B cell (primary cell): ENCODE measurements around the gene SRPRB. TPM values are rescaled to one million over a fixed set of nuclear protein-coding genes. Genes with fewer than 3 reads are reported as not detected.

Experiments used
- ATAC-seq: fragments of 200-7000 bp; cut with Tn5 transposase; one replicate; pipeline ENCODE4 v1.10.0; 2021; ENCODE audit warnings: low read depth, mild to moderate bottlenecking, moderate number of reproducible peaks, moderate library complexity
- CTCF ChIA-PET: fragments of 350-600 bp; sonication (Branson Sonifier 250); formaldehyde crosslinking; loops from one replicate; lab custom pipeline; 2021; ENCODE audit warnings: antibody characterized with exemption, inconsistent platforms; lab: Charles Lee
- POLR2A ChIA-PET: fragments of 350-600 bp; sonication (Branson Sonifier 250); formaldehyde crosslinking; loops from one replicate; lab custom pipeline; 2021; ENCODE audit warnings: antibody characterized with exemption; lab: Charles Lee
- DNase-seq: peaks from one replicate; pipeline ENCODE4 v3.0.0; 2013
- H2AFZ ChIP-seq: 2 replicates; pipeline ENCODE4 v1.6.1; 2012; ENCODE audit warnings: mild to moderate bottlenecking, low read depth, low read length; ENCODE audit not compliant: insufficient read depth, poor library complexity, severe bottlenecking
- H3K27ac ChIP-seq, 2 donors: 1 replicate in 1 of 2; 2 replicates in 1 of 2; pipeline ENCODE4 v1.5.1; 2012 to 2013; ENCODE audit warnings: low read length in 2 of 2, mild to moderate bottlenecking in 2 of 2, moderate library complexity in 1 of 2
- H3K27me3 ChIP-seq, 4 experiments: fragments of 200-600 bp in 1 of 4; sonication (generic) in 1 of 4; replicated peaks in 1 of 4; 1 replicate in 2 of 4; 2 replicates in 2 of 4; pipeline versions ENCODE4 v1.6.1 to v1.7.0; 2013 to 2016; ENCODE audit warnings: low read length in 3 of 4, mild to moderate bottlenecking in 2 of 4, mixed read lengths in 1 of 4, moderate library complexity in 1 of 4; ENCODE audit not compliant: insufficient read depth in 4 of 4, control insufficient read depth in 3 of 4; ENCODE audit errors: control extremely low read depth in 1 of 4
- H3K36me3 ChIP-seq, 2 experiments: replicated peaks in 1 of 2; 1 replicate in 1 of 2; 2 replicates in 1 of 2; pipeline versions ENCODE4 v1.6.1 to v1.7.1; 2013; ENCODE audit warnings: low read length in 1 of 2; ENCODE audit not compliant: insufficient read depth in 2 of 2, control insufficient read depth in 1 of 2; ENCODE audit errors: control extremely low read depth in 1 of 2, extremely low read depth in 1 of 2
- H3K4me1 ChIP-seq, 2 donors: fragments of 200-600 bp in 1 of 2; sonication (generic) in 1 of 2; 1 replicate in 1 of 2; 2 replicates in 1 of 2; pipeline versions ENCODE4 v1.5.1 to v1.6.1; 2013 to 2017; ENCODE audit warnings: low read length in 2 of 2; ENCODE audit not compliant: control insufficient read depth in 2 of 2, insufficient read depth in 2 of 2
- H3K4me2 ChIP-seq: replicated peaks from 2 replicates; pipeline ENCODE3; 2012; ENCODE audit warnings: mild to moderate bottlenecking, low read depth, low read length; ENCODE audit not compliant: poor library complexity, severe bottlenecking
- H3K4me3 ChIP-seq, 5 experiments: fragments of 200-600 bp in 1 of 5; sonication (generic) in 1 of 5; 1 replicate in 3 of 5; 2 replicates in 2 of 5; pipeline versions ENCODE4 v1.5.1 to v1.7.0; 2011 to 2016; ENCODE audit warnings: low read length in 4 of 5, mild to moderate bottlenecking in 4 of 5, low read depth in 2 of 5, control low read depth in 1 of 5, moderate library complexity in 1 of 5; ENCODE audit not compliant: insufficient read depth in 1 of 5; ENCODE audit errors: control extremely low read depth in 1 of 5, extremely low read depth in 1 of 5
- H3K79me2 ChIP-seq: fragments of 200-600 bp; sonication (generic); one replicate; pipeline ENCODE4 v1.6.0; 2016; ENCODE audit warnings: low read length; ENCODE audit not compliant: control insufficient read depth, insufficient read depth
- H3K9ac ChIP-seq: fragments of 200-600 bp; sonication (generic); 2 replicates; pipeline ENCODE4 v1.6.1; 2017; ENCODE audit warnings: mild to moderate bottlenecking, low read length, moderate library complexity
- H3K9me3 ChIP-seq, 3 donors: one replicate each; pipeline versions ENCODE4 v1.6.1 to v1.7.1; 2013; ENCODE audit warnings: low read length in 2 of 3; ENCODE audit not compliant: control insufficient read depth in 2 of 3, insufficient read depth in 1 of 3; ENCODE audit errors: control extremely low read depth in 1 of 3
- H4K20me1 ChIP-seq: 2 replicates; pipeline ENCODE4 v1.6.0; 2012; ENCODE audit warnings: mild to moderate bottlenecking, low read length; ENCODE audit not compliant: insufficient read depth, control insufficient read depth, poor library complexity, severe bottlenecking
- H3K27ac Mint-ChIP-seq: one replicate; pipeline ENCODE4 v1.8.0; 2021; ENCODE audit warnings: mixed read lengths
- H3K27me3 Mint-ChIP-seq: one replicate; pipeline ENCODE4 v1.8.0; 2021; ENCODE audit warnings: mixed read lengths
- H3K4me1 Mint-ChIP-seq: one replicate; pipeline ENCODE4 v1.8.0; 2021; ENCODE audit warnings: mixed read lengths
- H3K4me3 Mint-ChIP-seq: one replicate; pipeline ENCODE4 v1.8.0; 2021; ENCODE audit warnings: mixed read lengths
- H3K9me3 Mint-ChIP-seq: one replicate; pipeline ENCODE4 v1.8.0; 2022; ENCODE audit warnings: mixed read lengths; ENCODE audit not compliant: insufficient read depth
- CTCF ChIP-seq: fragments of 200-600 bp; IDR thresholded peaks from one replicate; pipeline ENCODE4 v1.8.0; 2022; ENCODE audit warnings: antibody characterized with exemption, mild to moderate bottlenecking
- EZH2 ChIP-seq: IDR thresholded peaks from 2 replicates; pipeline ENCODE4 v1.6.1; 2012; ENCODE audit warnings: borderline replicate concordance, low read depth, mild to moderate bottlenecking, moderate library complexity, low read length; ENCODE audit not compliant: insufficient read depth, poor library complexity, severe bottlenecking
- WGBS: methylation state at CpG from one replicate; pipeline ENCODE4 v1.1.5; 2013; ENCODE audit warnings: missing lambda C conversion rate; ENCODE audit not compliant: insufficient coverage; 5-methylcytosine and 5-hydroxymethylcytosine counted together
- intact Hi-C: fragments of 100-400 bp; cut with micrococcal nuclease; formaldehyde crosslinking; loops from one replicate; pipeline ENCODE4 v1.10.0; 2022
- polyA plus RNA-seq: library from polyadenylated mRNA; depleted of rRNA; stranded (reverse); fragments of >200 nt; gene quantifications from 2 replicates; pipeline ENCODE4 v1.2.3, GENCODE V29; 2012
- total RNA-seq, 2 donors: library from RNA; stranded (reverse); fragments of 120-200 nt in 1 of 2; gene quantifications; 1 replicate in 1 of 2; 2 replicates in 1 of 2; pipeline versions ENCODE4 v1.2.3 to v1.2.4, GENCODE V29; 2013 to 2022

SRPRB gene
- total and polyA plus RNA-seq, 2 donors (not counting 1 experiment from before 2014, with no cell fraction given), result 10.1 to 28.8 TPM

- H3K36me3 ChIP-seq, result no peaks in the 10 kb centered on the region
- H2AFZ ChIP-seq, result no peak overlapping the region
- no peak overlapping the region for H3K4me3 ChIP-seq
- intact Hi-C loops, result no loop called here
- no peaks in the 10 kb centered on the region for H3K79me2 ChIP-seq
- no CpG with 5 or more reads among the region's 1 CpG for WGBS
- no peak overlapping the region for H3K4me2 ChIP-seq
- Mint-ChIP-seq H3K4me3 (no peak overlapping the region), H3K4me1 (no peaks in the 10 kb centered on the region), H3K27me3 (peaks cover 4% of the 10 kb centered on the region), H3K9me3 (no peaks in the 10 kb centered on the region), H3K27ac (no peak overlapping the region)
- ChIA-PET POLR2A (no interaction called here), CTCF (no interaction called here)
- ATAC-seq (no peak), DNase-seq (no peak)
- no peak overlapping the region for H3K27ac ChIP-seq
- H3K4me1 ChIP-seq, result no peaks in the 10 kb centered on the region
- no peak for TF ChIP-seq EZH2
- no peak for TF ChIP-seq CTCF
- H3K27me3 ChIP-seq, result peaks cover 0 to 4% (median 0%) of the 10 kb centered on the region in 4 experiments
- no peaks in the 10 kb centered on the region for H4K20me1 ChIP-seq
- H3K9ac ChIP-seq, result no peak overlapping the region
- H3K9me3 ChIP-seq, result no peaks in the 10 kb centered on the region
These were observed 44.4 kb downstream of the SRPRB start for GRCh38 chr3:133850034-133850433.

GRCh38 chr3:133851266-133851906 lies 45.8 kb downstream of the SRPRB start:
- ATAC-seq, result no peak
- 65% methylated on average over 5 of the region's 5 CpGs for WGBS
- CTCF ChIA-PET, result no interaction called here

More at GRCh38 chr3:133851266-133851906, 45.8 kb downstream of the SRPRB start:
- Mint-ChIP-seq H3K27ac (no peak overlapping the region), H3K9me3 (no peaks in the 10 kb centered on the region), H3K4me3 (no peak overlapping the region), H3K4me1 (no peaks in the 10 kb centered on the region), H3K27me3 (peaks cover 4% of the 10 kb centered on the region)
- Histone ChIP-seq H3K4me2 (no peak overlapping the region), H3K27ac (no peak overlapping the region), H3K27me3 (peaks cover 0 to 4% (median 0%) of the 10 kb centered on the region in 4 experiments), H3K4me1 (no peaks in the 10 kb centered on the region), H3K4me3 (no peak overlapping the region), H4K20me1 (no peaks in the 10 kb centered on the region), H3K36me3 (no peaks in the 10 kb centered on the region), H3K9me3 (no peaks in the 10 kb centered on the region), H3K79me2 (no peaks in the 10 kb centered on the region), H2AFZ (no peak overlapping the region), H3K9ac (no peak overlapping the region)
- DNase-seq, result no peak
- TF ChIP-seq CTCF (no peak), EZH2 (no peak)
- intact Hi-C loops, result no loop called here
- POLR2A ChIA-PET, result no interaction called here
